Measurements from ENCODE around the gene CYSRT1. TPM values are rescaled to one million over a fixed set of nuclear protein-coding genes. Genes with fewer than 3 reads are reported as not detected.
A peak's percentile ranks its signal among the peaks of the same experiment; 100 is the strongest.

The CYSRT1 gene
- total RNA-seq, 1 donor from 2014 or later: 3.9 TPM

DNA sequence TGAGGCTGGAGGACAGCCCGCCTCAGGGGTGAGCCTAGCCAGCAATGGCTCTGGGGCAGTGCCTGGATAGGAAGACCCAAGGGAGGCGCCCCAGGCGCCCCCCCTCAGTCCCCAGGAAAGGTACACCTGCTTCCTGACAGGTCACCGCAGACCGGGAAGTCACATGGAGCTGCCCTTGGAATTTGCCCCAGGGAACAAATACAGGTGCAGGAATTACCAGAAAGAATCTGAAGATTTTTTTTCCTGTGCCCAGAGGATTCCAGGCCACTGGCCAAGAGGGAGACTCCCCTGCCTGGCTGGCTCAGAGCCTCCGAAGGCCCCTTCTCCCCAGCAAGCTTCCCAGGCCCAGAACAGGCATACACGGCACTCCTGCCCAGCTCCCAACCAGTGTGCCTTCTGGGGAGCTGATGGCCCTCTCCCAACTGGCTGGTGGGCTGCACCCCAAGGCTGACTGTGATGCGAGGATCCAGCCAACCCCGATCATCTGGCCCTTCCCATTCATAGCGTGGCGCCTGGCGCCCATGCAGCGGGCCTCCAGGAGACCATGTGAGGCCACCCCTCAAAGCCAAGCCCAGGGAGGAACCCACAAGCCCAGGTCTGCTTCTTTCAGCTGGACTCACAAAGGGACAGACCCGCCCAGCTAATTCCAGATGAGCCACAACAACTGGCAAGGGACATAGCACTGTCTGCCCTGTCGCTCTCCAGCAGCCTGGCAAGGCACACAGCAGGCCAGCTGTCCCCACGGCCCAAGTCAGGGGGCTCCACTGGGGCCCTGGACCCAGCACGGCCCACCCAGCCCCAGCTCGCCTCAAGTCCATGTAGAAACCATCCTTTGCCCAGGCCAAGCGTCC, 26.7 kb upstream of the CYSRT1 start:
- no peak overlapping the region for H3K4me3 ChIP-seq (ENCODE audit: low read depth, low read length)
- peak; percentile 32 for FAIRE-seq
- peak; percentile 30 for DNase-seq (ENCODE audit: low read depth)

DNA sequence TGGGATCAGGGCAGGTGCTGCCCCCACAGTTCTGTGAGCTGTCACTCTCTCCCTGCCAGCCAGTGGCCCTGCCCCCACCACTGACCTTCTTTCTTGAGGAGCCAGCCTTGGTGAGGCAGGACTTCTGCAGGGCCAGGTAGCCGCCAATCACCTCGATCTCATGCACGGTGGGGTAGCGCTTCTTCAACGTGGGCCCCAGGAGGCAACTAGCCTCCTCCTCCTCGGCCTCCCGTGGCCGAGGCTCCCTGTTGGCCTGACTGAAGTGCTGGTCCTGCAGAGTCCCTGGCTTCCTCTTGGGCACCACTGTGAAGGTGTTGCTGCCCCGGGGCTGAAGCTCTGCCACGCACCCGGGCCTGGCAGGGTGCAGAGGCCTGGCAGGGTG, 26.1 kb upstream of the CYSRT1 start:
- Histone ChIP-seq H3K27me3 (ENCODE audit: control insufficient read depth, insufficient read depth, low read length) (no peaks in the 10 kb centered on the region), H3K36me3 (ENCODE audit: control insufficient read depth, insufficient read depth, low read length) (no peaks in the 10 kb centered on the region), H3K4me3 (ENCODE audit: low read depth, low read length) (no peak overlapping the region)
- FAIRE-seq (no peak), DNase-seq (ENCODE audit: low read depth) (no peak)
- TF ChIP-seq, protein P1, sequence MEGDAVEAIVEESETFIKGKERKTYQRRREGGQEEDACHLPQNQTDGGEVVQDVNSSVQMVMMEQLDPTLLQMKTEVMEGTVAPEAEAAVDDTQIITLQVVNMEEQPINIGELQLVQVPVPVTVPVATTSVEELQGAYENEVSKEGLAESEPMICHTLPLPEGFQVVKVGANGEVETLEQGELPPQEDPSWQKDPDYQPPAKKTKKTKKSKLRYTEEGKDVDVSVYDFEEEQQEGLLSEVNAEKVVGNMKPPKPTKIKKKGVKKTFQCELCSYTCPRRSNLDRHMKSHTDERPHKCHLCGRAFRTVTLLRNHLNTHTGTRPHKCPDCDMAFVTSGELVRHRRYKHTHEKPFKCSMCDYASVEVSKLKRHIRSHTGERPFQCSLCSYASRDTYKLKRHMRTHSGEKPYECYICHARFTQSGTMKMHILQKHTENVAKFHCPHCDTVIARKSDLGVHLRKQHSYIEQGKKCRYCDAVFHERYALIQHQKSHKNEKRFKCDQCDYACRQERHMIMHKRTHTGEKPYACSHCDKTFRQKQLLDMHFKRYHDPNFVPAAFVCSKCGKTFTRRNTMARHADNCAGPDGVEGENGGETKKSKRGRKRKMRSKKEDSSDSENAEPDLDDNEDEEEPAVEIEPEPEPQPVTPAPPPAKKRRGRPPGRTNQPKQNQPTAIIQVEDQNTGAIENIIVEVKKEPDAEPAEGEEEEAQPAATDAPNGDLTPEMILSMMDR (IDR thresholded peaks at IDR 0.05; ENCODE audit: insufficient read depth, low read length, severe bottlenecking): no peak

More for the DNA sequence above, 26.7 kb upstream of the CYSRT1 start:
- Histone ChIP-seq H3K36me3 (ENCODE audit: control insufficient read depth, insufficient read depth, low read length) (no peaks in the 10 kb centered on the region), H3K27me3 (ENCODE audit: control insufficient read depth, insufficient read depth, low read length) (no peaks in the 10 kb centered on the region)
- TF ChIP-seq, protein P1 (IDR thresholded peaks at IDR 0.05; ENCODE audit: insufficient read depth, low read length, severe bottlenecking): no peak

DNA sequence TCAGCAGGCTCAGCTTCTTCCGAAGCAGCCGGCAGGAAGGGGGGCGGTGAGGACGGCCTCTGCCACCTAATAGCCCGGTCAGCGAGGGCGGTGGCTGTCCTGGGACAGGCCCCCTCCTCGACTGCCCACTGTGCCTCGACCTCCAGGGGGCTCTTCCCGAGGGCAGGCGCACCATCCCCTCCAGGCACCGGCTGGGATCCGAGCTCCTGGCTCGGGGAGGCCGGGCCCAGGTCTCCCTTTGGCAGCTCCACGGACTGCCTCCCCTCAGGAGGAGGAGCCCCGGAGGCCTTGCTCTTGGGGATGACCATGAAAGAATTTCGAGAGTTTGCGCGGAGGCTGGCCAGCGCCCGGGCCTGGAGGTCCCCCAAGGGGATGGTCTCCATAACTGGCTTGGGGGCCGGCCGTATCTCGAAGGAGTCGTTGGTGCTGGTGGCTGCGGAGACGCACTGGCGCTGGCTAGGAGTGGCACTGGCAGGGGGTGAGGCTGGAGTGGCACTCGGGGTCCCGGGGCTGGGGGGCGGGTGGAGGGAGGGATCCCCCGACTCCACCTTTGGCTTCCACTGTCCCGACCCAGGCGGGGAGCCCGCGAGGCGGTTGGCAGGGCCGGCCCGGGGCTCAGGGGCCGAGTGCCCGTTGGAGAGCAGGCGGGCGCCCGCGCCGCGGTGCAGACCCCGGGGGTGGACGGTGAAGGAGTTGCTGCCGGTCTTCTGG, 25.4 kb upstream of the CYSRT1 start:
- no peaks in the 10 kb centered on the region for H3K36me3 ChIP-seq (ENCODE audit: control insufficient read depth, insufficient read depth, low read length)
- no peaks in the 10 kb centered on the region for H3K27me3 ChIP-seq (ENCODE audit: control insufficient read depth, insufficient read depth, low read length)
- TF ChIP-seq, protein P1 (IDR thresholded peaks at IDR 0.05; ENCODE audit: insufficient read depth, low read length, severe bottlenecking): no peak
- H3K4me3 ChIP-seq (ENCODE audit: low read depth, low read length): peak overlapping the region; percentile 33
- DNase-seq (ENCODE audit: low read depth) (no peak), FAIRE-seq (no peak)

DNA sequence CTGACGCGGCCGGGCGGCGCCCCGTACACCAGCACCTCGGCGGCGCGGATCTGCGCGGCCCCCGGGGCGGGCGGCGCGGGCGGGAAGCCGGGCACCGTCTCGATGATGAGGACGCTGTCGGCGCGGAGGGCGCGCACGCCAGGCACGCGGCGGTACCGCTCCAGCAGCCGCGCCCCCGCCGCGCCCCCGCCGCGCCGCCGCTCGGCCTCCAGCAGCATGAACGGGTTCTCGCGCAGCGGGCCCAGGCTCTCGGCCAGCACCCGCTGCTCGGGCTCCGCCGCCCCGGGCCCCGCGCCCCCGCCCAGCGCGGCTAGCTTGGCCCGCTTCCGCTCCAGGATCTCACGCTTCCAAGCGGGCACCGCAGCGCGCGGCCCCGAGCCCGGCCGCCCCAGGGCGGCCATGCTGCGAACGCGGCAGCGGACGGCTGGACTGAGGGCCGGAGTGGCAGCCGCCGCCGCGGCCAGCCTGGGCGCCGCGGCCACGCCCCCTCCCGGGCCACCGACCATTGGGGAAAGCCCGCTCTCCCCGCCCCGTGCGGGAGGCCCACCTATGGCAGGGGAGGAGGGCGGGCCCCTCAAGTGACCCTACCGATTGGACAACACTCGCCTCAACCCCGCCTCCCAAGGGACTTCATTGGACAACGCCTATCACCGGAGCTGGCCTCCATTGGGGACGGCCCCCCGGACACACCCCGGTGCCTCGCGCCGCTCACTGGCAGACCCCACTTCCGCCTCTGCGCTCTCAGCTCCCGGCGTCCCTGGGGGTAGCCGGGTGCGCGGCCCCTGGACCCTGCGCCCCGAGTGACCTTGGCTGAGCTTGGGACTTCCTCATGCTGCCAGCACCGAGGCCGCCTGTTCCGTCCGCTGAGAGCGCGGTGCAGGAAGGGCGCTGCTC, 24.4 kb upstream of the CYSRT1 start, which contains the start of gene TPRN:
Gene TPRN, minus strand, starts transcription at position 431 of the 894 bp plus-strand sequence. Its CDS starts 30 bp downstream, at position 401.
- peak; percentile 92 for DNase-seq (ENCODE audit: low read depth)
- FAIRE-seq: no peak
- H3K4me3 ChIP-seq (ENCODE audit: low read depth, low read length): peak within 1 kb of the TSS; percentile 58
- no peaks in the 10 kb centered on the region for H3K36me3 ChIP-seq (ENCODE audit: control insufficient read depth, insufficient read depth, low read length)
- no peaks in the 10 kb centered on the region for H3K27me3 ChIP-seq (ENCODE audit: control insufficient read depth, insufficient read depth, low read length)
- TF ChIP-seq, protein P1 (IDR thresholded peaks at IDR 0.05; ENCODE audit: insufficient read depth, low read length, severe bottlenecking): no peak

DNA sequence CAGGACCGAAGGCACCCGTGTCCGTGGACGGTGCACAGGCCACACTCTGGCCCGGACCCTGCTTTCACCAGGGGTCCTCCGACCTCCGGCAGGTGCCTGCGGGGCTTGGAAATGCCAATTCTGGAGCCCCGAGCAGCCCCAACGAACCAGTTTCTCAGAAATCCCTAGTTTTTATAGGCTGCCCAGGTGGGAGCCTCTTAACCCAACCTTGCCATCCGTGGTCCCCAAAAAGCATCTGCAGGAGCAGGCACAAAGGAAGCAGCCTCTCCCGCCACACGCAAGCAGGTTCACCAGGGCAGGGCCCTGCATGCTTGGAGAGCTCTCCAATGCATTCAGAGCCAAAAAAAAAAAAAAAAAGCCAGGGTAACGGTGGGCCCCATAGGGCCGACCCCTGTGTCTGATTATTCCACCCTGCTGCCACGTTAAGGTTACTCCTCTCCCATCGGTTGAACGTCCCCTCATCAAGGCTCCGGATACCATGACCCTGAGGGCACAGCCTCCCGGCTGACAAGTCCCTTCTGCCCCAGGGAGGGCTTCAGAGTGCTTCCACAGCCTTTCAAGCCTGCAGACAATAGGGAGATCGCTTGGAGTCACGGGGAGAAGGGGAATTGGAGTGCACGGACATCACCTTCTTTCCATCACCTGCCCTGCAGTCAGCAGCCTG, 23.6 kb upstream of the CYSRT1 start:
- TF ChIP-seq, protein P1 (IDR thresholded peaks at IDR 0.05; ENCODE audit: insufficient read depth, low read length, severe bottlenecking): no peak
- Histone ChIP-seq H3K36me3 (ENCODE audit: control insufficient read depth, insufficient read depth, low read length) (no peaks in the 10 kb centered on the region), H3K27me3 (ENCODE audit: control insufficient read depth, insufficient read depth, low read length) (no peaks in the 10 kb centered on the region), H3K4me3 (ENCODE audit: low read depth, low read length) (peak overlapping the region; percentile 58)
- FAIRE-seq: no peak
- DNase-seq (ENCODE audit: low read depth): no peak
